Activated CD4-positive, alpha-beta T cell treated with anti-CD3 and anti-CD28 coated beads, Interleukin-2, amount 50 U/mL, for 24 hours (primary cell): Measurements from ENCODE around the gene CLDN16.

Experiments
- DNase-seq, 2 donors: peaks; one replicate each; pipeline ENCODE4 v3.0.0-alpha.2; 2020; ENCODE audit warnings: low read depth in 1 of 2, low spot score in 1 of 2

CLDN16 gene

GRCh38 chr3:190387578-190388213 is at the start of gene CLDN16:
CLDN16 (plus strand) TSS chr3:190388163; CDS start chr3:190388330, 167 bp downstream.
- DNase-seq: no peak

GRCh38 chr3:190338717-190339116 is 49.2 kb upstream of the CLDN16 start:
- DNase-seq: no peak

GRCh38 chr3:190339130-190339529 is 48.8 kb upstream of the CLDN16 start:
- DNase-seq: no peak

GRCh38 chr3:190340071-190340470 is 47.9 kb upstream of the CLDN16 start:
- no peak for DNase-seq

GRCh38 chr3:190345027-190345821 is 42.7 kb upstream of the CLDN16 start:
- DNase-seq: no peak

GRCh38 chr3:190345878-190346277 is 42.1 kb upstream of the CLDN16 start:
- no peak for DNase-seq

- DNase-seq: no peak
Observed at GRCh38 chr3:190346541-190346940, 41.4 kb upstream of the CLDN16 start.

GRCh38 chr3:190352861-190353457 is 35.0 kb upstream of the CLDN16 start:
- no peak for DNase-seq

- no peak for DNase-seq
Observed at GRCh38 chr3:190356246-190356645, 31.7 kb upstream of the CLDN16 start.

- no peak for DNase-seq
Observed at GRCh38 chr3:190357468-190357867, 30.5 kb upstream of the CLDN16 start.

- DNase-seq: no peak
Observed at GRCh38 chr3:190359813-190360212, 28.1 kb upstream of the CLDN16 start.

GRCh38 chr3:190360228-190360627 is 27.7 kb upstream of the CLDN16 start:
- no peak for DNase-seq

- no peak for DNase-seq
Observed at GRCh38 chr3:190361791-190362190, 26.2 kb upstream of the CLDN16 start.

GRCh38 chr3:190362258-190362657 is 25.7 kb upstream of the CLDN16 start:
- no peak for DNase-seq

- DNase-seq: no peak
Observed at GRCh38 chr3:190366133-190366532, 21.8 kb upstream of the CLDN16 start.

- no peak for DNase-seq
Observed at GRCh38 chr3:190368881-190369280, 19.1 kb upstream of the CLDN16 start.

- no peak for DNase-seq
Observed at GRCh38 chr3:190369668-190370295, 18.2 kb upstream of the CLDN16 start.

GRCh38 chr3:190370369-190370768 is 17.6 kb upstream of the CLDN16 start:
- no peak for DNase-seq

- no peak for DNase-seq
Observed at GRCh38 chr3:190371152-190371551, 16.8 kb upstream of the CLDN16 start.

- no peak for DNase-seq
Observed at GRCh38 chr3:190375246-190375645, 12.7 kb upstream of the CLDN16 start.

GRCh38 chr3:190375671-190376070 is 12.3 kb upstream of the CLDN16 start:
- no peak for DNase-seq
